ENCODE data around the gene GATAD2B.

DNA sequence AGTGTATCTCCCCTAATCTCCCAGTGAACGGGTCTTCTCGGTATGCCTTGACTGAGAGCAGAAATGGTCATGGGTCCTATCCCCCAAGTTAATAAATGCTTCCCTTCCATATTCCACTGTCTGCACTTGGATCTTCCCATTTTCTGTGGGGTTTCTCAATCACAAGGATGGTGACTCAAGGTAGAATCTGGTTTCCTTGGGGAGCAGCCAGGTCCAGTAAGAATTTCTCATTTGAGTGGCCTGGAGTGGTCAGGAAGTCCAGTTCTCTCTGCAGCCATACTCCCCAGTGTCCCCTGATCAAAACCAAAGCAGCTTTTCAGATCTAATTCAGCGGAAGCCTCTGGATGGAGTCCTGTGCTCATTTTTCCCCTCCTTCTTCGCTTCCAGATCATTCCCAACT is 162.3 kb downstream of the GATAD2B start:
- TF ChIP-seq, protein P1, sequence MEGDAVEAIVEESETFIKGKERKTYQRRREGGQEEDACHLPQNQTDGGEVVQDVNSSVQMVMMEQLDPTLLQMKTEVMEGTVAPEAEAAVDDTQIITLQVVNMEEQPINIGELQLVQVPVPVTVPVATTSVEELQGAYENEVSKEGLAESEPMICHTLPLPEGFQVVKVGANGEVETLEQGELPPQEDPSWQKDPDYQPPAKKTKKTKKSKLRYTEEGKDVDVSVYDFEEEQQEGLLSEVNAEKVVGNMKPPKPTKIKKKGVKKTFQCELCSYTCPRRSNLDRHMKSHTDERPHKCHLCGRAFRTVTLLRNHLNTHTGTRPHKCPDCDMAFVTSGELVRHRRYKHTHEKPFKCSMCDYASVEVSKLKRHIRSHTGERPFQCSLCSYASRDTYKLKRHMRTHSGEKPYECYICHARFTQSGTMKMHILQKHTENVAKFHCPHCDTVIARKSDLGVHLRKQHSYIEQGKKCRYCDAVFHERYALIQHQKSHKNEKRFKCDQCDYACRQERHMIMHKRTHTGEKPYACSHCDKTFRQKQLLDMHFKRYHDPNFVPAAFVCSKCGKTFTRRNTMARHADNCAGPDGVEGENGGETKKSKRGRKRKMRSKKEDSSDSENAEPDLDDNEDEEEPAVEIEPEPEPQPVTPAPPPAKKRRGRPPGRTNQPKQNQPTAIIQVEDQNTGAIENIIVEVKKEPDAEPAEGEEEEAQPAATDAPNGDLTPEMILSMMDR (conservative IDR thresholded peaks at IDR 0.05; ENCODE audit: low read length): no peak
- no peak for TF ChIP-seq EZH2phosphoT487 (IDR thresholded peaks at IDR 0.05; ENCODE audit: borderline replicate concordance)

Measured in Loucy (cell line).